Nephron progenitor cell (in vitro differentiated cells): ENCODE results near the gene ZNF680.
A peak's percentile ranks its signal among the peaks of the same experiment; 100 is the strongest.
"Not testable (repeated sequence)": the region's sequence is repeated elsewhere in the genome, so short reads cannot be mapped to it uniquely, and the experiment has no call there.

Source experiments
- DNase-seq: peaks from one replicate; pipeline ENCODE4 v3.0.0; 2021
- H3K27ac Mint-ChIP-seq: 2 replicates; pipeline ENCODE4 v1.8.0; 2021; ENCODE audit warnings: mild to moderate bottlenecking, moderate library complexity, mixed read lengths
- H3K27me3 Mint-ChIP-seq: 2 replicates; pipeline ENCODE4 v1.8.0; 2021; ENCODE audit warnings: mild to moderate bottlenecking, low read depth, mixed read lengths; ENCODE audit not compliant: poor library complexity
- H3K36me3 Mint-ChIP-seq: 2 replicates; pipeline ENCODE4 v1.8.0; 2021; ENCODE audit warnings: low read depth, mixed read lengths
- H3K4me1 Mint-ChIP-seq: 2 replicates; pipeline ENCODE4 v1.8.0; 2021; ENCODE audit warnings: mixed read lengths
- H3K4me3 Mint-ChIP-seq: 2 replicates; pipeline ENCODE4 v1.8.0; 2021; ENCODE audit warnings: mild to moderate bottlenecking, moderate library complexity, mixed read lengths
- H3K9me3 Mint-ChIP-seq: 2 replicates; pipeline ENCODE4 v1.8.0; 2021; ENCODE audit warnings: mild to moderate bottlenecking, moderate library complexity, mixed read lengths
- TF ChIP-seq, protein P1 (sequence below): fragments of 200-600 bp; sonication (generic); IDR thresholded peaks from 2 replicates; pipeline ENCODE4 v1.5.0; 2021; ENCODE audit warnings: antibody characterized with exemption

ZNF680 gene

DNA sequence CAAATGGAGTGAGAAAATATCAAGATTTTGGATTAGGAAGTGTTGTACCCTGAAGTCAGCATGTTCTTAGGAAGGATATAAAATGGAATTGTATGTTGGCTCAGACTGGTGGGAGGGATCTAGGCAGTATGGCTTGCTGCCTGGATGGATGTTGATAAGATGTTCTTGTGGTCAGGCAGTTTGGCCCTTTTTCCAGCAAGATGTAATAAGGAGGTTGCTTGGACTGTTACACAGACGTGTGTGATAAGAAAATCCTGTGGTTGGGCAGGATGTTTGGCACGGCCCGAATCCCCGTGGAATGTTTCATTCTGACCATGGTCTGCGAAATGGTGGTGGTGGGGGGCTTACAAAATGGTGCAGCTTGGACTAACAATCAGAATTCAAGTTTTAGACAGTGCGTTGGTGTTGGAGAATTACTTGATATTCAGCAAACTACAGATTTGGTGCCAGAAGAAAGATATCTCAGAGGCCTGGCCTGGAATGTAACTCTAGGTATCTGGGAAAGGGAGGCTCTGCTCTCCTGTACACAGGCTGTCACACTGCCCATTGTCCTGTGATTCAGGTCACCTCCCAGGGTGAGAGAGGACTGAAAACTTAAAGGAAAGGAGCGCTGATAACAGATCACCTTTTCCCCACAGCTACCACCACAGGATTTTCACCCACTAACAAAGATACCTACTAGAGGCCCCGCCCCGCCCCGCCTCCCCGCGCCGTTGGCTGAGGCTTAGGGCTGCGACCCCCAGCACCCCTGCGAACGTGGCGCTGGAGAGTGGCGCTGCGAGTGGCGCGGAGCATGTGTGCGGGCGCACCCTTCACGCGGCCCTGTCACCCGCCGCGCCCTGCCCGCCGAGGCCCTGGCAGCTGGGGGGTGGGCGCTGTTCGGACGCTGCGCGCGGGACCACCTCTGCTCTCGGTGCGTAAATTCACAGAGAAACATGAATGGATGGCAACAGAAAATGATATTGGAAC lies 19.3 kb upstream of the ZNF680 start:
- no peak overlapping the region for H3K27ac Mint-ChIP-seq
- TF ChIP-seq, protein P1, sequence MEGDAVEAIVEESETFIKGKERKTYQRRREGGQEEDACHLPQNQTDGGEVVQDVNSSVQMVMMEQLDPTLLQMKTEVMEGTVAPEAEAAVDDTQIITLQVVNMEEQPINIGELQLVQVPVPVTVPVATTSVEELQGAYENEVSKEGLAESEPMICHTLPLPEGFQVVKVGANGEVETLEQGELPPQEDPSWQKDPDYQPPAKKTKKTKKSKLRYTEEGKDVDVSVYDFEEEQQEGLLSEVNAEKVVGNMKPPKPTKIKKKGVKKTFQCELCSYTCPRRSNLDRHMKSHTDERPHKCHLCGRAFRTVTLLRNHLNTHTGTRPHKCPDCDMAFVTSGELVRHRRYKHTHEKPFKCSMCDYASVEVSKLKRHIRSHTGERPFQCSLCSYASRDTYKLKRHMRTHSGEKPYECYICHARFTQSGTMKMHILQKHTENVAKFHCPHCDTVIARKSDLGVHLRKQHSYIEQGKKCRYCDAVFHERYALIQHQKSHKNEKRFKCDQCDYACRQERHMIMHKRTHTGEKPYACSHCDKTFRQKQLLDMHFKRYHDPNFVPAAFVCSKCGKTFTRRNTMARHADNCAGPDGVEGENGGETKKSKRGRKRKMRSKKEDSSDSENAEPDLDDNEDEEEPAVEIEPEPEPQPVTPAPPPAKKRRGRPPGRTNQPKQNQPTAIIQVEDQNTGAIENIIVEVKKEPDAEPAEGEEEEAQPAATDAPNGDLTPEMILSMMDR: no peak
- H3K4me1 Mint-ChIP-seq: no peaks in the 10 kb centered on the region
- H3K4me3 Mint-ChIP-seq: no peak overlapping the region
- no peak for DNase-seq
- peaks cover 90% of the 10 kb centered on the region for H3K9me3 Mint-ChIP-seq
- peaks cover 7% of the 10 kb centered on the region for H3K27me3 Mint-ChIP-seq
- no peaks in the 10 kb centered on the region for H3K36me3 Mint-ChIP-seq

DNA sequence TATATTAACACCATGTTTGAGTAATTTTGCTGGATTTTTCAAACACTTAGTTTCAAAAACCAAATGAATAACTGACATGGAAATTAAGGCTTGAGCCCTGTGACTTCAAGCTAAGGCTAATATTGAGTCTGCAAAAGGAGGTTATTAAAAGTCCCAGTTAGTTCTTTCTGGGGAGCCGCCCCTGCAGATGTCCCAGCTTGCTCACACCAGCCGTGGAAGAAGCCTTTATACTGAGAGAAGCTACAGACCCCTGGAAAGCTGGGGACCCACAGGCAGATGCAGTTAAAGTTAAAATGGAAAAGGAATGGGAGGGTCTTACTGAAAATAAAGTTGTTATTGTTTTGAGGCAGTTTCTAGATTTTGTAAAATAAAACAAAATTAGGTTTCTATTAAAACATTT lies 18.5 kb upstream of the ZNF680 start:
- Mint-ChIP-seq H3K4me1 (no peaks in the 10 kb centered on the region), H3K4me3 (no peak overlapping the region), H3K36me3 (no peaks in the 10 kb centered on the region), H3K27me3 (peaks cover 7% of the 10 kb centered on the region), H3K9me3 (peaks cover 84% of the 10 kb centered on the region), H3K27ac (no peak overlapping the region)
- no peak for DNase-seq
- TF ChIP-seq, protein P1: no peak

DNA sequence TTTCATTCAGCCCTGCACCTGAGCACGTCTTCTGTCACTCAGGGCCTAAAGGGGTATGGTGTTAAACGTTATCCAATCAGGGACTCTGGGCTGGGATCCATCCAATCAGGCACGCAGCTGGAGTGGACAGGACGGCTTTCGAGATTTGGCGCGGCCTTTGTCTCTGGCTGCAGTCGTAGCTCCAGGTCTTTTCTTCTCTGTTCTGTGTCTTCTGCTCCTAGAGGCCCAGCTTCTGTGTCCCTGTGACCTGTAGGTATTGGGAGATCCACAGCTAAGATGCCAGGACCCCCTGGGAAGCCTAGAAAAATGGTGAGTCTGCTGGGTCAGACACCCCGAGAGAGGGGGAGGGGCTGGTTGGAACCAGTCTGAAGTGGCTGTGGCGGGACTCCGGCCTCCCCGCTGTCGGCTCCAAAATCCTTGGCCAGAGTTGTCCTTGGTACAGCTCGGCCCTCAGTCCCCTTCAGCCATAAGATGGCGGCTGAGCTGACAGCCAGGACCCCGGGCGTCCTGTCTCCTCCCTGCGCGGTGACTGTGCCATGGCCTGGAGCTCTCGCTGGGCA lies 11.7 kb upstream of the ZNF680 start:
- H3K9me3 Mint-ChIP-seq: peaks cover 82% of the 10 kb centered on the region
- DNase-seq: no peak
- no peak overlapping the region for H3K4me3 Mint-ChIP-seq
- H3K27me3 Mint-ChIP-seq: no peaks in the 10 kb centered on the region
- TF ChIP-seq, protein P1: no peak
- H3K4me1 Mint-ChIP-seq: no peaks in the 10 kb centered on the region
- H3K36me3 Mint-ChIP-seq: no peaks in the 10 kb centered on the region
- no peak overlapping the region for H3K27ac Mint-ChIP-seq

DNA sequence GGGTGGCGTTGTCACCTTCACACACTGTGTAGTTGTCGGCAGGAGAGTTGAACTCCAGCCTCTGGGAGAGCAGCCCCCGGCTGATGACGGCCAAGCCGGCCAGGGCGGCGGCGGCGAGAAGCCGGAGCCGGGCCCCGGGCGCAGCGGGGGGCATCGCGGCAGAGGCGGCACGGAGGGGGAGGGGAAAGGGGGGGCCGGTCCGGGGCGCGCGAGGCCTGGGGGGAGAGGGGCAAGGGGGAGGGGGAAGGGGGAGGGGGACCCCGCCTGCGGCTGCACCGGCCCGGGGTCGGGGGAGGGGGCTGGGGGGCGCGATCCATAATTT lies 7.4 kb upstream of the ZNF680 start:
- not testable (repeated sequence) for H3K27ac Mint-ChIP-seq, H3K36me3 Mint-ChIP-seq, H3K27me3 Mint-ChIP-seq, H3K4me3 Mint-ChIP-seq, DNase-seq, H3K4me1 Mint-ChIP-seq
- H3K9me3 Mint-ChIP-seq: peaks cover 86% of the 10 kb centered on the region

DNA sequence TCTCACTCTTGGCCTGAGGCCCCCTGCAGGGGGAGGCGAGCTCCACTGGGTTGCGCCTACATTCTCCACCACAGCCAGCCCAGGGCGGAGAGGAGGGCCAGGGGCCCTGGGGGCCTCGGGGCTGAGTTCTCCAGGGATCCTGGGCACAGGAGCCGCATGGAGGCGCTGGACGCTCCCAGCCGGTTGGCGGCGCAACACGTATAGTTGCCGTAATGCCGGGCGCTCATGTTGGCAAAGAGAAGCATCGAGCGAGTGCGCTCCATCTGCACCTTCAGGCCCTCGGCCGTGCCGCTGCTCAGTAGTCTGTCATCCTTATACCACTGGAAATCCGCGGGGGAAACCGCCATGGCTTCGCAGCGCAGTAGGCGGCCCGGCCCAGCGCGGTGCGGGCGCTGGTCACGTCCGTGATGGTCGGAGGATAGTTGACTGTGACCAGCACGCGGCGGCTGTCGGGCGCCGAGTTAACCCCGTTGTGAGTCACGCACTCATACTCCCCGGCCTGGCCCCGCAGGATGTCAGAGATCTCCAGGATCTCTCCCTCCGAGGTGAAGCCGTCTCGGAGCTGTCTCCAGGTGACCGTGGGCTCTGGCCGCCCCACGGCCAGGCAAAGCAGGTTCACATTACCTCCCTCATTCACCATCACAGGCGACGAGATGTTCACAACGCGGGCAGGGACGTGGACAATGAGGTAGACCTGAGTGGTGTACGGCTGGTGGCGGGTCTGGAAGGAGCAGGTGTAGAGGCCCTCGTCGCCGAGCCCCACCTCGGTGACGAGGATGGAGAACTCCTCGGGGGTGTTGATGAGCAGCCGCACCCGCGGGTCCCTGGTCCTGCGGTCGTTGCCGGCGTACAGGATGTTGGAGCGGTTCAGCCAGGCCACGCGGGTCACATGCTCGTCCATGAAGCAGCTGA lies 6.8 kb upstream of the ZNF680 start:
- not testable (repeated sequence) for H3K4me3 Mint-ChIP-seq, H3K27ac Mint-ChIP-seq
- peaks cover 85% of the 10 kb centered on the region for H3K9me3 Mint-ChIP-seq

DNA sequence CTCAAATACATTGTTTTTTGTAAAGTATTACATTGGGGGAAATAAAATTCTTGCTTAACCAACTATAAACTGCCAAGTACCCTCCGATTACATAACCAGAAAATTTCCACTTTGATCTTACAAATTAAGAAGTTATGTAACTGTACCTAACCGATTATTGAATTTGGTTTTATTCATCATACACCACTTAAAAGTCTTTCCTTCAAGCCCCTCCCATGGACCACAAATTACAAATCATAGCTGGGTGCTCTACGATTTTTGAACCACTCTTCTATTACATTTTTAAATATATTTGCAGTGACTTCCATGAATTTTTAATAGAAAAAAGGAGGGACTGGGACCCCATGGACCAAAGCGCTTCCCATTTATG lies 630 bp downstream of the ZNF680 start:
- TF ChIP-seq, protein P1: no peak
- H3K27ac Mint-ChIP-seq: peak overlapping the region; percentile 100
- H3K9me3 Mint-ChIP-seq: peaks cover 93% of the 10 kb centered on the region
- peaks cover 55% of the 10 kb centered on the region for H3K36me3 Mint-ChIP-seq
- peak overlapping the region; percentile 99 for H3K4me3 Mint-ChIP-seq
- H3K4me1 Mint-ChIP-seq: no peaks in the 10 kb centered on the region
- DNase-seq: no peak
- no peaks in the 10 kb centered on the region for H3K27me3 Mint-ChIP-seq

More for the DNA sequence above, 6.8 kb upstream of the ZNF680 start:
- not testable (repeated sequence) for H3K36me3 Mint-ChIP-seq, DNase-seq, H3K4me1 Mint-ChIP-seq, H3K27me3 Mint-ChIP-seq
